Loucy (cell line): Measurements from ENCODE around the gene NECTIN1.

Source experiments
- EZH2phosphoT487 ChIP-seq: fragments of 200-600 bp; IDR thresholded peaks from 2 replicates; pipeline ENCODE4 v1.6.1; 2018; ENCODE audit warnings: antibody characterized with exemption, mild to moderate bottlenecking, moderate library complexity, borderline replicate concordance
- TF ChIP-seq, protein P1 (sequence below): fragments of 200-600 bp; sonication (generic); conservative IDR thresholded peaks from 2 replicates; pipeline ENCODE4 v1.5.1; 2014; ENCODE audit warnings: mild to moderate bottlenecking, antibody characterized with exemption, low read length

DNA sequence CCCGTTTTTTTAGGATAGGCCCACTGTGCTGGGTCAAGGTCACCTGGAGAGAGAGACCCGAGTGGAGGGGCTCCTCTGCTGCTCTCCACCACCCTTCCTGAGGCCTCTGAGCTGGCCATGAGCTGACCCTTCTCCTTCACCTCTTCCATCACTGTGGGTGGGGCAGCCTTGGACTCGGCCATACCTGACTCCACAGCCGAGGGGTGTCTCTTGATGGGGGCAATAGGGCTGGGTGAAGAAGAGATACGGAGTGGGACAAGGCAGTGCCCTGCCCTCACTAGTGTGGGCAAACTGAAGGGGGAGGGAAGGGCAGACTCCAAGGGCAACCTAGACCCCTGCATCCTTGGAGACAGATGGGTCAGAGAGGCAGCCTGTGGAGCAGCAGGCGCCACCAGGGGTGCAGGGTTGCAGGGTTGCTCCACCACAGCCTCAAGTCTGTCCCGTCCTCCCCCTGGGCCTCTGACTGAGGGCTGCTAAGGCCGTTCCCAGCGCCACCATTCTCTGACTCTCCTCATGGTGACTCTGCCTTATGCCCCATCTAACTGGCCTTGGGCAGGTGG is 20.1 kb upstream of the NECTIN1 start:
- TF ChIP-seq, protein P1, sequence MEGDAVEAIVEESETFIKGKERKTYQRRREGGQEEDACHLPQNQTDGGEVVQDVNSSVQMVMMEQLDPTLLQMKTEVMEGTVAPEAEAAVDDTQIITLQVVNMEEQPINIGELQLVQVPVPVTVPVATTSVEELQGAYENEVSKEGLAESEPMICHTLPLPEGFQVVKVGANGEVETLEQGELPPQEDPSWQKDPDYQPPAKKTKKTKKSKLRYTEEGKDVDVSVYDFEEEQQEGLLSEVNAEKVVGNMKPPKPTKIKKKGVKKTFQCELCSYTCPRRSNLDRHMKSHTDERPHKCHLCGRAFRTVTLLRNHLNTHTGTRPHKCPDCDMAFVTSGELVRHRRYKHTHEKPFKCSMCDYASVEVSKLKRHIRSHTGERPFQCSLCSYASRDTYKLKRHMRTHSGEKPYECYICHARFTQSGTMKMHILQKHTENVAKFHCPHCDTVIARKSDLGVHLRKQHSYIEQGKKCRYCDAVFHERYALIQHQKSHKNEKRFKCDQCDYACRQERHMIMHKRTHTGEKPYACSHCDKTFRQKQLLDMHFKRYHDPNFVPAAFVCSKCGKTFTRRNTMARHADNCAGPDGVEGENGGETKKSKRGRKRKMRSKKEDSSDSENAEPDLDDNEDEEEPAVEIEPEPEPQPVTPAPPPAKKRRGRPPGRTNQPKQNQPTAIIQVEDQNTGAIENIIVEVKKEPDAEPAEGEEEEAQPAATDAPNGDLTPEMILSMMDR: no peak
- no peak for TF ChIP-seq EZH2phosphoT487
